T-helper 1 cell treated with Interleukin-12 subunit alpha and Interleukin-12 subunit beta and Interleukin-4 antibody, amounts not matched to agents 30 ng/mL and 1 ng/mL, for 36 hours (primary cell): Measurements from ENCODE around the gene USP34. TPM values are rescaled to one million over a fixed set of nuclear protein-coding genes. Genes with fewer than 3 reads are reported as not detected.

Source experiments
- intact Hi-C: fragments of 100-400 bp; cut with micrococcal nuclease; formaldehyde crosslinking; loops from one replicate; pipeline ENCODE4 v1.15.1; 2024
- total RNA-seq: library from RNA; stranded (reverse); gene quantifications from 2 replicates; pipeline ENCODE4 v1.2.3, GENCODE V29; 2022

Gene USP34
- total RNA-seq, 1 donor from 2014 or later, result 117 TPM

GRCh38 chr2:61320181-61320580 is 150.7 kb downstream of the USP34 start:
- intact Hi-C loops, result no loop called here

- intact Hi-C loops, result no loop called here
Observed at GRCh38 chr2:61318553-61318952, 152.3 kb downstream of the USP34 start.

GRCh38 chr2:61295981-61296380 is 174.9 kb downstream of the USP34 start:
- intact Hi-C loops, result no loop called here

- intact Hi-C loops, result no loop called here
Observed at GRCh38 chr2:61291851-61292575, 178.9 kb downstream of the USP34 start.

GRCh38 chr2:61288070-61288841 is 182.6 kb downstream of the USP34 start:
- intact Hi-C loops, result no loop called here

- intact Hi-C loops, result no loop called here
Observed at GRCh38 chr2:61287254-61287653, 183.6 kb downstream of the USP34 start.

- intact Hi-C loops, result no loop called here
Observed at GRCh38 chr2:61283443-61284160, 187.3 kb downstream of the USP34 start.

GRCh38 chr2:61282104-61282590 is 188.7 kb downstream of the USP34 start:
- intact Hi-C loops, result no loop called here

- intact Hi-C loops, result no loop called here
Observed at GRCh38 chr2:61281321-61281720, 189.6 kb downstream of the USP34 start.

GRCh38 chr2:61277756-61278155 is 193.1 kb downstream of the USP34 start:
- intact Hi-C loops, result no loop called here

GRCh38 chr2:61275575-61276184 is 195.2 kb downstream of the USP34 start:
- intact Hi-C loops, result no loop called here

- intact Hi-C loops, result no loop called here
Observed at GRCh38 chr2:61272421-61273070, 198.3 kb downstream of the USP34 start.

- intact Hi-C loops, result no loop called here
Observed at GRCh38 chr2:61268249-61268648, 202.6 kb downstream of the USP34 start.

GRCh38 chr2:61266632-61267505 is 204.0 kb downstream of the USP34 start:
- intact Hi-C loops, result no loop called here

- intact Hi-C loops, result no loop called here
Observed at GRCh38 chr2:61263830-61264229, 207.1 kb downstream of the USP34 start.

GRCh38 chr2:61262699-61263098 is 208.2 kb downstream of the USP34 start:
- intact Hi-C loops, result no loop called here

- intact Hi-C loops, result no loop called here
Observed at GRCh38 chr2:61257446-61257845, 213.4 kb downstream of the USP34 start.

- intact Hi-C loops, result no loop called here
Observed at GRCh38 chr2:61255580-61256437, 215.1 kb downstream of the USP34 start.

GRCh38 chr2:61254536-61254935 is 216.4 kb downstream of the USP34 start:
- intact Hi-C loops, result no loop called here
